GM12873 (cell line): ENCODE results near the gene ZSCAN5A.
"Not testable (repeated sequence)": the region's sequence is repeated elsewhere in the genome, so short reads cannot be mapped to it uniquely, and the experiment has no call there.

Experiments
- TF ChIP-seq, protein P1 (sequence below): IDR thresholded peaks from 2 replicates; pipeline ENCODE4 v1.5.1; 2012; ENCODE audit warnings: low read depth, mild to moderate bottlenecking, moderate library complexity, low read length, control low read depth; ENCODE audit not compliant: insufficient read depth; ENCODE audit errors: missing control alignments

Gene ZSCAN5A

GRCh38 chr19:56177564-56178243 lies 136.9 kb downstream of the ZSCAN5A start:
- TF ChIP-seq, protein P1, sequence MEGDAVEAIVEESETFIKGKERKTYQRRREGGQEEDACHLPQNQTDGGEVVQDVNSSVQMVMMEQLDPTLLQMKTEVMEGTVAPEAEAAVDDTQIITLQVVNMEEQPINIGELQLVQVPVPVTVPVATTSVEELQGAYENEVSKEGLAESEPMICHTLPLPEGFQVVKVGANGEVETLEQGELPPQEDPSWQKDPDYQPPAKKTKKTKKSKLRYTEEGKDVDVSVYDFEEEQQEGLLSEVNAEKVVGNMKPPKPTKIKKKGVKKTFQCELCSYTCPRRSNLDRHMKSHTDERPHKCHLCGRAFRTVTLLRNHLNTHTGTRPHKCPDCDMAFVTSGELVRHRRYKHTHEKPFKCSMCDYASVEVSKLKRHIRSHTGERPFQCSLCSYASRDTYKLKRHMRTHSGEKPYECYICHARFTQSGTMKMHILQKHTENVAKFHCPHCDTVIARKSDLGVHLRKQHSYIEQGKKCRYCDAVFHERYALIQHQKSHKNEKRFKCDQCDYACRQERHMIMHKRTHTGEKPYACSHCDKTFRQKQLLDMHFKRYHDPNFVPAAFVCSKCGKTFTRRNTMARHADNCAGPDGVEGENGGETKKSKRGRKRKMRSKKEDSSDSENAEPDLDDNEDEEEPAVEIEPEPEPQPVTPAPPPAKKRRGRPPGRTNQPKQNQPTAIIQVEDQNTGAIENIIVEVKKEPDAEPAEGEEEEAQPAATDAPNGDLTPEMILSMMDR = no peak

GRCh38 chr19:56176881-56177280 lies 137.8 kb downstream of the ZSCAN5A start:
- TF ChIP-seq, protein P1 = no peak

GRCh38 chr19:56175861-56176307 lies 138.8 kb downstream of the ZSCAN5A start, which contains the start of gene GALP:
Gene GALP, plus strand, starts transcription at chr19:56176008. Its CDS starts 1,101 bp downstream, at chr19:56177109.
- TF ChIP-seq, protein P1 = not testable (repeated sequence)

GRCh38 chr19:56174550-56174949 lies 140.1 kb downstream of the ZSCAN5A start:
- TF ChIP-seq, protein P1 = no peak

GRCh38 chr19:56174086-56174485 lies 140.6 kb downstream of the ZSCAN5A start:
- TF ChIP-seq, protein P1 = no peak
